HL-60 (cell line): ENCODE measurements around the gene CIRBP.

Experiments
- CTCF ChIP-seq: IDR thresholded peaks from one replicate; pipeline ENCODE4 v1.5.1; 2011; ENCODE audit warnings: low read length, control low read depth, inconsistent platforms; ENCODE audit not compliant: insufficient read depth
- GABPA ChIP-seq: IDR thresholded peaks from 2 replicates; pipeline ENCODE4 v1.6.1; 2012; ENCODE audit warnings: low read depth
- SPI1 ChIP-seq: IDR thresholded peaks from 2 replicates; pipeline ENCODE4 v1.6.1; 2012; ENCODE audit warnings: low read depth, mild to moderate bottlenecking, borderline replicate concordance

GRCh38 chr19:1237754-1238368 lies 31.3 kb upstream of the CIRBP start, which contains the start of gene CBARP:
- TF ChIP-seq CTCF (no peak), GABPA (no peak), SPI1 (no peak)
